Endothelial cell of coronary artery (primary cell): Measurements from ENCODE around the gene SLC2A2. TPM values are rescaled to one million over a fixed set of nuclear protein-coding genes. Genes with fewer than 3 reads are reported as not detected.

ENCODE experiments used
- total RNA-seq: library from RNA; depleted of rRNA; stranded (reverse); fragments of >200 nt; gene quantifications from 2 replicates; pipeline ENCODE4 v1.2.3, GENCODE V29; 2014

Gene SLC2A2
- total RNA-seq, result not detected in 2 replicates

GRCh38 chr3:171026597-171027293 lies at the start of gene SLC2A2:
Gene SLC2A2, minus strand, starts transcription at chr3:171026720. Its CDS starts 50 bp downstream, at chr3:171026670.

Other genes with a start within 250 kb of the SLC2A2 start
- 77.3 and 84.1 TPM in 2 replicates for gene RPL22L1, start 156.5 kb downstream of the SLC2A2 start, total RNA-seq
- gene EIF5A2, start 118.1 kb downstream of the SLC2A2 start, total RNA-seq, result 4.4 and 8.2 TPM in 2 replicates